ENCODE data around the gene PACC1.
"Not testable (repeated sequence)": the region's sequence is repeated elsewhere in the genome, so short reads cannot be mapped to it uniquely, and the experiment has no call there.

Gene PACC1

GRCh38 chr1:212430416-212430815, 15.7 kb upstream of the PACC1 start:
- H3K27me3 Mint-ChIP-seq = no peaks in the 10 kb centered on the region
- H3K4me3 Mint-ChIP-seq = no peak overlapping the region
- H3K27ac Mint-ChIP-seq = no peak overlapping the region
- H3K36me3 Mint-ChIP-seq = no peaks in the 10 kb centered on the region
- H3K9me3 Mint-ChIP-seq (ENCODE audit: low read depth) = no peaks in the 10 kb centered on the region
- H3K4me1 Mint-ChIP-seq (ENCODE audit: low read depth) = peaks cover 21% of the 10 kb centered on the region

- Mint-ChIP-seq H3K9me3 (ENCODE audit: low read depth) (no peaks in the 10 kb centered on the region), H3K4me3 (no peak overlapping the region), H3K36me3 (no peaks in the 10 kb centered on the region), H3K4me1 (ENCODE audit: low read depth) (peaks cover 9% of the 10 kb centered on the region), H3K27me3 (peaks cover 4% of the 10 kb centered on the region), H3K27ac (no peak overlapping the region)
Observed at GRCh38 chr1:212428496-212428895, 13.8 kb upstream of the PACC1 start.

GRCh38 chr1:212423879-212424278, 9.2 kb upstream of the PACC1 start:
- Mint-ChIP-seq H3K27me3 (peaks cover 4% of the 10 kb centered on the region), H3K4me1 (ENCODE audit: low read depth) (no peaks in the 10 kb centered on the region), H3K9me3 (ENCODE audit: low read depth) (no peaks in the 10 kb centered on the region), H3K4me3 (no peak overlapping the region), H3K27ac (no peak overlapping the region), H3K36me3 (no peaks in the 10 kb centered on the region)

GRCh38 chr1:212421165-212421564, 6.5 kb upstream of the PACC1 start:
- Mint-ChIP-seq H3K27me3 (peaks cover 4% of the 10 kb centered on the region), H3K27ac (no peak overlapping the region), H3K36me3 (no peaks in the 10 kb centered on the region), H3K4me1 (ENCODE audit: low read depth) (no peaks in the 10 kb centered on the region), H3K9me3 (ENCODE audit: low read depth) (no peaks in the 10 kb centered on the region), H3K4me3 (no peak overlapping the region)

GRCh38 chr1:212415107-212415841, 588 bp upstream of the PACC1 start:
- H3K4me1 Mint-ChIP-seq (ENCODE audit: low read depth) = peaks cover 39% of the 10 kb centered on the region
- peak overlapping the region; percentile 99 for H3K4me3 Mint-ChIP-seq
- H3K27ac Mint-ChIP-seq = peak overlapping the region; percentile 95
- H3K9me3 Mint-ChIP-seq (ENCODE audit: low read depth) = no peaks in the 10 kb centered on the region
- no peaks in the 10 kb centered on the region for H3K27me3 Mint-ChIP-seq
- H3K36me3 Mint-ChIP-seq = peaks cover 6% of the 10 kb centered on the region

GRCh38 chr1:212413902-212414327, 771 bp downstream of the PACC1 start:
- H3K4me1 Mint-ChIP-seq (ENCODE audit: low read depth) = peaks cover 39% of the 10 kb centered on the region
- H3K9me3 Mint-ChIP-seq (ENCODE audit: low read depth) = no peaks in the 10 kb centered on the region
- peak overlapping the region; percentile 82 for H3K27ac Mint-ChIP-seq
- peaks cover 13% of the 10 kb centered on the region for H3K36me3 Mint-ChIP-seq
- H3K27me3 Mint-ChIP-seq = no peaks in the 10 kb centered on the region
- peak overlapping the region; percentile 99 for H3K4me3 Mint-ChIP-seq

- Mint-ChIP-seq H3K4me1 (ENCODE audit: low read depth) (peaks cover 39% of the 10 kb centered on the region), H3K27me3 (no peaks in the 10 kb centered on the region), H3K4me3 (peak overlapping the region; percentile 99), H3K27ac (no peak overlapping the region), H3K36me3 (peaks cover 16% of the 10 kb centered on the region), H3K9me3 (ENCODE audit: low read depth) (no peaks in the 10 kb centered on the region)
Observed at GRCh38 chr1:212412374-212412773, 2.3 kb downstream of the PACC1 start.

- Mint-ChIP-seq H3K4me1 (ENCODE audit: low read depth) (peaks cover 36% of the 10 kb centered on the region), H3K9me3 (ENCODE audit: low read depth) (no peaks in the 10 kb centered on the region), H3K27me3 (no peaks in the 10 kb centered on the region), H3K27ac (no peak overlapping the region), H3K4me3 (no peak overlapping the region), H3K36me3 (peaks cover 19% of the 10 kb centered on the region)
Observed at GRCh38 chr1:212410231-212410820, 4.4 kb downstream of the PACC1 start.

- Mint-ChIP-seq H3K4me3 (no peak overlapping the region), H3K27ac (no peak overlapping the region), H3K27me3 (no peaks in the 10 kb centered on the region), H3K9me3 (ENCODE audit: low read depth) (no peaks in the 10 kb centered on the region), H3K4me1 (ENCODE audit: low read depth) (peaks cover 13% of the 10 kb centered on the region), H3K36me3 (peaks cover 26% of the 10 kb centered on the region)
Observed at GRCh38 chr1:212402666-212403321, 11.9 kb downstream of the PACC1 start.

GRCh38 chr1:212401838-212402582, 12.7 kb downstream of the PACC1 start:
- no peak overlapping the region for H3K4me3 Mint-ChIP-seq
- peaks cover 13% of the 10 kb centered on the region for H3K4me1 Mint-ChIP-seq (ENCODE audit: low read depth)
- peaks cover 27% of the 10 kb centered on the region for H3K36me3 Mint-ChIP-seq
- H3K27me3 Mint-ChIP-seq = no peaks in the 10 kb centered on the region
- H3K9me3 Mint-ChIP-seq (ENCODE audit: low read depth) = peaks cover 4% of the 10 kb centered on the region
- H3K27ac Mint-ChIP-seq = no peak overlapping the region

GRCh38 chr1:212401042-212401441, 13.6 kb downstream of the PACC1 start:
- Mint-ChIP-seq H3K27me3 (no peaks in the 10 kb centered on the region), H3K4me1 (ENCODE audit: low read depth) (peaks cover 13% of the 10 kb centered on the region), H3K27ac (no peak overlapping the region), H3K4me3 (no peak overlapping the region), H3K9me3 (ENCODE audit: low read depth) (peaks cover 4% of the 10 kb centered on the region), H3K36me3 (peaks cover 35% of the 10 kb centered on the region)

- no peak overlapping the region for H3K27ac Mint-ChIP-seq
- no peak overlapping the region for H3K4me3 Mint-ChIP-seq
- H3K27me3 Mint-ChIP-seq = no peaks in the 10 kb centered on the region
- peaks cover 4% of the 10 kb centered on the region for H3K9me3 Mint-ChIP-seq (ENCODE audit: low read depth)
- H3K36me3 Mint-ChIP-seq = peaks cover 33% of the 10 kb centered on the region
- peaks cover 12% of the 10 kb centered on the region for H3K4me1 Mint-ChIP-seq (ENCODE audit: low read depth)
Observed at GRCh38 chr1:212397171-212397570, 17.5 kb downstream of the PACC1 start.

GRCh38 chr1:212396638-212397037, 18.0 kb downstream of the PACC1 start:
- peaks cover 12% of the 10 kb centered on the region for H3K4me1 Mint-ChIP-seq (ENCODE audit: low read depth)
- H3K27ac Mint-ChIP-seq = no peak overlapping the region
- no peaks in the 10 kb centered on the region for H3K27me3 Mint-ChIP-seq
- H3K9me3 Mint-ChIP-seq (ENCODE audit: low read depth) = peaks cover 4% of the 10 kb centered on the region
- H3K36me3 Mint-ChIP-seq = peaks cover 34% of the 10 kb centered on the region
- no peak overlapping the region for H3K4me3 Mint-ChIP-seq

GRCh38 chr1:212395678-212396437, 18.8 kb downstream of the PACC1 start:
- not testable (repeated sequence) for H3K27me3 Mint-ChIP-seq; H3K9me3 Mint-ChIP-seq (ENCODE audit: low read depth); H3K27ac Mint-ChIP-seq; H3K4me3 Mint-ChIP-seq
- Mint-ChIP-seq H3K4me1 (ENCODE audit: low read depth) (peaks cover 12% of the 10 kb centered on the region), H3K36me3 (peaks cover 36% of the 10 kb centered on the region)

Data from activated naive CD8-positive, alpha-beta T cell (primary cell).